GM19438 (cell line): ENCODE measurements around the gene COL25A1.
"Not testable (repeated sequence)": the region's sequence is repeated elsewhere in the genome, so short reads cannot be mapped to it uniquely, and the experiment has no call there.

ENCODE experiments used
- ATAC-seq: cut with Tn5 transposase; IDR thresholded peaks from one replicate; pipeline ENCODE4 v1.9.1; 2021; ENCODE audit warnings: low read depth; ENCODE audit not compliant: unreplicated experiment

COL25A1 gene

DNA sequence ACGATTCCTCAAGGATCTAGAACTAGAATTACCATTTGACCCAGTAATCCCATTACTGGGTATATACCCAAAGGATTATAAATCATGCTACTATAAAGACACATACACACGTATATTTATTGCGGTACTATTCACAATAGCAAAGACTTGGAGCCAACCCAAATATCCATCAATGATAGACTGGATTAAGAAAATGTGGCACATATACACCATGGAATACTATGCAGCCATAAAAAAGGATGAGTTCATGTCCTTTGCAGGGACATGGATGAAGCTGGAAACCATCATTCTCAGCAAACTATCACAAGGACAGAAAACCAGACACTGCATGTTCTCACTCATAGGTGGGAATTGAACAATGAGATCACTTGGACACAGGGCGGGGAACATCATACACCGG, 368.5 kb downstream of the COL25A1 start:
- ATAC-seq: not testable (repeated sequence)

DNA sequence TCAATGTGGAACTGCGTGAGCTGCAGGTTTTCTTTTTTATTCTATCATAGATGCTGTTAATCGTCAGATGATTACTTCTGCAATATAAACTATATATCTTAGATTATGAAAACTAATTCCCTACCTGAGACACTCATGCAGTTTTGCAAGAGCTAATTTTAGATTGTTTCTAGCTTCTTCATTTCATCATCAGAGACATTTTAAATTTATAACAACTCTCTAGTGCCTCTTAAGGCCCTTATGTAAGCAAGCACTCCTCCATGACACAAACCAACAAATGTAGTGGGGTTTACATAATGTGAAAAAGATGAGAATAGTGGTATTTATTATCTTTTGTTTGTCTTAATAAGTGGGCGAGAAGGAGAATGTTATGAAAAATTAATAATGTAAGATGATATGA, 369.4 kb downstream of the COL25A1 start:
- no peak for ATAC-seq

DNA sequence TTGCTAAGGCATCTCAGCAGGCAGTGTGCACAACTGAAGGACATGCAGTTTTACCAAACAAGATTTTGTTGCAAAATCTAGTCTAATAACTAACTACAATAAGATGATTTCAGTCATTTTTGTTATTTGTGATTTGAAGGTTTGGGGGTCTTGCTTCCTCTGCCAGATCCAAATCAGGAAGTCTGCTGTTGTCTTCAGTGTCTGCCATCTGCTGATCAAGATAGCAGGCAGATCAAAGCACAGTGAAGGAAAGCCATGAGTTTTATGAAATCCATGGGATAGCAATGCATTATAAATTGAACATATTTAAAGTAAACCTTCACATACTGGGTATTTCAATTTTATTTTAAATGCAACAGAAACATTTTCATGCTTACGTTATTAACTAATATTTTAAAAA, 370.5 kb downstream of the COL25A1 start:
- no peak for ATAC-seq

DNA sequence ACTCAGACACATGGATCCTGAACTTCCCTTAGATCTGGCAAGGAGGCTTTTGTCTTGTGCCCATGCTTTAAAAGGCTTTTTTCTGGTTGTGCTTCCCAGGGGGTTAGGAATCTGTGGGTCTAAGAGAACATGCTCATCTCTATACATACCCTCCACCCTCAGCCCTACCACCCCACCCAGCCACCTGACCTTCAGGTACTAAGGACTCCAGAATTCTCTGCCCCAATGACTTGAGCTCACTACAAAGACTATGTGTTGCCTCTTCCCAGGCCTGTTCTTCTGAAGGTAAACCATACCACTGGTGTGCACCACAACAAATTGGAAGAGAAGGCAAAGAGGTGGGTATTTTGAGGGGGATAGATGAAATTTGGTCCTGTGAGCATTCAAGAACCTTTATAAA, 372.3 kb downstream of the COL25A1 start:
- ATAC-seq: no peak

DNA sequence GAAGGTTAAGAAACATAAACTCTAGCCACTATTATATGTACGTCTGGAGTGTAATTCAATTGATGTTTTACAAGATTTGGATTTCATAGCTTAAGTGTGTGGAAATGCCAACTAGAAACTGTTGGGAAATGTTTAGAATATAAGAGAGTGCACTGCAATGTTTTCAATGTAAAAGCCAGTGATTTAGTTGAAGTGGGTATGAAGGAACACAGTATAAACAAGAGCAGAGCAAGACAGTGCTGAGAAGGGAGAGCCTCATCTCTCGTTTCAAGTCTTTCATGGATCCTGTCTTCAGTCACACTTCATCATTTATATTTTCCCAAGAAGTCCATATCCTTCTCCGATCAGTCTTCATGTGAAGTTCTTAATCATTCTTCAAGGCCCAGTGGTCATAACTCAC, 375.7 kb downstream of the COL25A1 start:
- no peak for ATAC-seq

DNA sequence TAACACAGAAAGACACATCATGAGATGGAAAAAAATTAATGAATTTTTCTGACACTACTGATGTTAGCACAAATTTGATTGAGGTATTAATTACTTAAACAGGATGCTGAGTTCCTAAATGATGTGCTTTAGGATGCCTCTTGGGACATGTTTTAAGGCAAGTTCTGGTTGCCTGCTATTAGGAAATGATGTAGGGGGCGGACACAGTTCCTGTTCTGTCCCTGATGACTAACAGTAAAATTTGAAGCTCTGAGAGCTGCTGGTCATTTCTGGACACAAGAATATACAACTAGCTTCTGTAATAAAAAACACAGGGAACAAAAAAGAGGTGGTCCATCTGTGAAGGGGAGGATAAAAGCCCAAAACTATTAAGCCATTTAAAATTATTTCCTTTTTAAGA, 376.4 kb downstream of the COL25A1 start:
- no peak for ATAC-seq

DNA sequence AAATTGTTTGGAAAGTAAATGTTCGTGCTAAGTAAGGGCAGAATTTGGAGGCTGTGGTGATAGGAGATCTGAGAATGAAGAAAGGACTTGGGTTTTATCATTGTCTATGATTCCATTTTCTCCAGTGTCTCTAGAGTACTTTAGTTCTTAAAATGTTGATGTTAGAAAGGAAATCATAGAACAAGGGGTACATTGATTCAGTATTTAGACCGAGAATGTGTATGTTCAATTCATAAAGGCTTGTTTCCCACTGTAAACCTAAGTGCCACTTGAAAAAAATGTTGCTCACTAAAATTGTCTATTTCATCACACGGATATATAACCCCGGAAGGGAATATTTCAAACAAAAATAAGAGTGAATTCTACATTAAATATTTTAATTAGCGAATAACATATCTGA, 380.3 kb downstream of the COL25A1 start:
- no peak for ATAC-seq

DNA sequence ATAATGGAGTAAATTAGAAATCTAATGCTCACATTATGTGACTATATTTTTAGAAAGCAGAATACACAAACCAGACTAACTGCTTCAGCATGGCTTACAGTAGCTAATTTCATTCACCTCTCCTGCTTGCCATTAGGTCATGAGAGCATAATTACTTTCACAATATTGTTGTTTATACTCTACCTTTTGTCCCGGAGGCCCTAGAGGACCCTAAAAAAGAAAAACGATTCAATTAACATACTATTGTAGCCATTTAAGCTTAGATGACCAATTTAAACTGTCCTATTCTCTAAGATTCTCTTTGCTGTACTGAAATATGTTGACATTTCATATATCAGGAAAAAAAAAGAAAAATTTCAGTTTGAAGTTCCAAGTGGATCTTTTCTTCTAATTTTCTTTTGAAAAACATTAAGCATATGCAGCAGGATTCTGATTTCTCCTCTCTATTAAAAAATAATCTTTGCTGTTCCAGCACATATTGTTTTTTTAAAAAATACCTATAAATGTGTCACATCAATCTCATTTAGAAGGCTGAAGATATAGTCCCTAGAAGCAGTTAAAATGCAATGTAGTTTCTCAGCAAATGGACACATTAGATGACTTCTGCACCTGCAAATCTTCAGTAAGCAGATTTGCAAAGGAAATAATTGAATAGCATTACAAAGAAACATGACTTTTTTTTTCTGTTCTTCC, 381.9 kb downstream of the COL25A1 start:
- ATAC-seq: no peak

DNA sequence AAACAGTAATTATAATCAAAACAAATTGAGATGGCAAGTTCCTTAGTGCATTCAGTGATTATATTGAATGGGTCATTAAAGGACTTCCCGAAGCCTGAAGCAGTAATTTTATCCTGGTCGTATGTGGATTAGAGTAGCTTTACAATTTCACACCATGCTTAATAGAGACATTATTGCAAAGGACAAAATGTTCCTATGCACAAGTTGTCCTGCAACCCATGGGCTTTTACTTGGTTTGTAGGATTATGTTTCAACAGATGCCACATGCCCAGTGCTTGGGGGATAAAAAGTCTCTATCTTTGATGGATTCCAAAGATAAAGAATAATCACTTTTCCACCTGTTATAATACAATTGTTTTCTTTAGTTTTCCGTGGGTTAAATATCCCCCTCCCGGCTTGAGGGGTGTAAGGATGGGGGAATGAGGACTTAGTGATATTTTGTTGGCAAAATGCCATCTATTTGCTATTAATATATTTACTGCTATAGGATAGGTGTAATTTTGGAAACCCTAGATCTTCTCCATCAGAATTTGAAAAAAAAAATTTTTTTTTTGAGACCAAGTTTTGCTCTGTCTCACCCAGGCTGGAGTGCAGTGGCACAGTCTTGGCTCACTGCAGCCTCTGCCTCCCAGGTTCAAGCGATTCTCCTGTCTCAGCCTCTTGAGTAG, 383.1 kb downstream of the COL25A1 start:
- ATAC-seq: no peak

DNA sequence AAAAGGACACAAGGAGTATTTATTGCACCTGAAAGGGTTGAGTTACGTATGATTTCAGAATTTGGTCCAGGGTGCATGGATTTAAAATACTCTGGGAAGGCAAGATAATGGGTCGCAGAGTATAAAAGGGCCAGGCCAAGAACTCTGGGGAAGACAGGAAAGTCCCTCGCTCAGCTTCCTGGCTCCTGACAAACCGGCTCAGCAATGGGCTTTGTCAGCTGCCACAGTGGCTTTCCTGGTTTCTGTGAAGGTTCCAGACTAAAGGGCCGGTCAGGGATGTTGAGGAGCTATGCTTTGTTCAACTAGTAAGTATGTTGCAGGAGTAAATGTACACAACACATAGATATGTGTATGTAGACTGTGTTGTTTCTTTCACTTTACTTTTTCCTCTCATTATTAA, 385.2 kb downstream of the COL25A1 start:
- ATAC-seq: no peak

DNA sequence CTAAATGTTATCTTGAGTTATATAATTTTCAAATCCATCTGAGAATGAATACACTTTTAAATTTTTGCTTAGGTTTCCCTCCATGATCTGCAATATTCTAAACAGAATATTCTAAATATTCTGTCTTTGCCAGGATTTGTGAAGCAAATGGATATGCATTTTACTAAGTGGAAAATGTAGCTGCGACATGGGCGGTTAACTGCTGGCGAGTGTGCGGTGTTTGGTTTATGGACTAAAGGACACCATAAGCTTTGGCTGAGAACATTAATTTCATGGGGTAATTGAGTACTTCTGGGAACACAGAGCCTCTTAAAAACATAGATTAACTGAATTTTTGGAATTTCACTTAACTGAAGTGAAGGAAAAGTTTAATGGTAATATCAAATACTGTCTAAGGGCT, 385.8 kb downstream of the COL25A1 start:
- ATAC-seq: no peak

DNA sequence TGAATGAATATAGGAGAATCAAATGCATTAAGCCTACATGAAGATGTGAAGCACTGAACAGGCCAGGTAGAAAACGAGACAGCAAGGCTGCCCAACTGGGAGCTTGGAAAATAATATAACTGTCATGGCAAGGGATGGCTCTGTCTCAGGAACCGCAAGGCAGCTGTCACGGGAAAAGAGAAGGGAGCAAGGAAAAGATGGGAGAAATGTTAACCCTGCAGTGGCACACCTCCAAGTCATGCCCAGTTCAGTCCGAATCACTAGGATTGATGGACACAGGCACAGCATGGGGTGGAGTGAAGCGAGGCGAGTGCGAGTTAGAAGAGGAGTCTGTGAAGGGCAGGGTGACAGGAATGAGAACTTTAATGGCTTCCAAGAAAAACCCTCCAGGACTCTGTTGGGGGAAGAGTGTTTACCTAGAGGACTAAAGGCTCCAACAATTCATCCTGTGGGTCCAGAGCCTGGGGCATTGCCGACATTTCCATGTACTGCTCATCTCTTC, 395.5 kb downstream of the COL25A1 start:
- ATAC-seq: no peak

DNA sequence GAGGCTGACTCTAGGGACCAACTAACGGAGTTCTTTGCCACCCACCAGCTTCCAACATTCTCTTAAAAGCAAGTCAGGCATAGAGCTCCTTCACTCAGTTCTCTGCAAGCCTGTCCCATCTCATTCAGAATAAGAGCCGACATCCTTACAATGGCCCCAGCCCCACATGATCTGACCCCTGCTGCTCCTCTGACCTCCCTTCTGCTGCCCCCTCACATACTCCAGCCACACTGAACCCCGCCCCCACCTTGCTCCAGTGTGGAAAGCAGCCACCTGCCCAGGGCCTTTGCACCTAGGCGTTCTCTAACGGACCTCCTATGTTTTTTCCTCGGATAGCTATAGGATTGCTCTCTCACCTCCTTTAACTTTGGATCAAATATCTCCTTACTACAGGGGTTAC, 396.5 kb downstream of the COL25A1 start:
- ATAC-seq: no peak

DNA sequence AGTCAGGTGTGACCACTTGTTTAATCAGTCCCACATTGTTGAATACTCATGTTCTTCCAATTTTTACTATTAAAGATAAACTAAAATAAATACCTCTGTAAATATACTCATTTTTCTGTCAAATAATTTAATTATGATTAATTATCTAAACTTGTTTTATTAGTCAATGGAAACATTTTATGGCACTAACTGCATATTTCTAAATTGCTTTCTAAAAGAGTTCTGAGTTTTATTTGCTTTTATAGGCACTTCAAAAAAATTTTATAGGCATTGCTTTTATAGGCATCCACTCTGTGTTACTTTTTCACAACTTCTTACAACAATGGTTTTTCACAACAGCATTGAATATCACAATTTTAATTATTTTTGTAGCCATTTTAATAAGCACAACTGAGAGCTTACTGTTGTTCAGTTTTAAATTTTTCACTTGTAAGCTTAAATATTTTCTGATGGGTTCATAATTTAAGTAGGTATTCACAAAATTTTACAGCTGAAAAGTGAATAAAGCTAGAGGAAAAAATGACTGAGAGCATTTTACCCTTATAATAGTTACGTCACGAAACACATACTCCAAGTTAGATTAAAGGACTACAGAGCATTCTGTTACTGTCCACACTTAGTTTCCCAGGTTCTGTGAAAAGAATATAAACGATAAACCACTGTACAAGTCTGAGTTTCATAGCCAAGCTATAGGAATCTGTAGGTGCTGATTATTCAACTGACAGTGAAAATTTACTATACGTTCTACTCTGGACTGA, 398.8 kb downstream of the COL25A1 start:
- ATAC-seq: no peak

DNA sequence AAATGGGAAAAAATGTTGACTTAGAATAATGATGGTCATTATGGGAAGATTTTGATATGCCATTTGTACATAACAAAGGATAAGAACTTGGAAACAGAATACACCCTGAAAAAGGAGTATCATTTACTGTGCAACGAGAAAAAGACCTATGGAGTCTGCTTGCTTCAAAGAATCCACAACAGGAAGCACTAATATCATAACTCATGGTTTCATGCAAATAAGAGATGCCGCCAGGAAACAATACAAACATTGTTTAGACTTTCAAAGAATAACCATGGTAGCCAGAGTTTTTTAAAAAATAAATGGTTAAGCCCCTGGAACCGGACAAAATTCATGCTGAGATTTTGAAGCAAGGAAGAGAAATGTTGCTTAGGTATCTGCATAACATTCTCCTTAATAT, 399.7 kb downstream of the COL25A1 start:
- ATAC-seq: peak; percentile 81

DNA sequence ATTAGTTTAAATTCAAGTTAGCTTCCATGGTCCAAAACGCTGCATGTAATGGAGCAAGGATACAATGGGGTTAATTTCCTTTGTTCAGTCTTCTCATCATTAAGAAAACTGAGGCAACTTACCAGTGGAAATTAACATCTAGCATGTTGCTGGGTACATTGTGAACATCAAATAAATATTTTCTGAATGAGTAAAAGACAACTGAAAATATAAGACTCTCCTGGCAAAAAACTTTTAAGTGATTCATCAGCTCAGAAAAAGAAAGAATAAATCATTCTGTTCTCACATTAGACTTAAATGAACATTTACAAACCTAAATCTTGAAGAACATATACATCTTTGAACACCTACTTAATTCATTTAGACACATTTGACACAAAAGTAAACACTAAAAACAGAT, 401.2 kb downstream of the COL25A1 start:
- no peak for ATAC-seq

DNA sequence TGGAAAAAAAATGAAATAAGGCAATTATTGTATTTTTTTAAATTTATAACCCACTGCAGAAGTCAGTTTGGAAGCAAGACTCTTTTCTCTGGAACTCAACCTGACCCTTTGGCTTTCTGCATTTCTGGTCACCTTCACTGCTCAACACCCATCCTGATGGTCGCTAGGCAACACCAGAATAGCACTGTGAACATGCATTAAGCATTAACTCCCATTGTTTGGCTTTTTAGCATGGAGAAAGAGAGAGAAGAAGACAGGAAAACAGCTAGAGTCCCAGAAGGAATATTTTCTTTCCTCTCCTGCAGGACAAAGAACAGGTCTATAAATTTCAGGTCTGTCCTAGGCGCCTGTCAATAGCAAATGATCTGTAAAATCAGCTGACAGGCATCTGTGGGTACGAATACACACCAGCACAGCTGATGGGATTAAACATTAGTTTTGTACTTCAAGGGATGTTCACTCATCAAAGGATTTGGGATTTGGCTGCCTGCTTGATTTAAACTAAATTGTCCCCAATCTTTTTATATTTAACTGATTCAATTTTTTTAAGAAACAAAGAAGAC, 402.4 kb downstream of the COL25A1 start:
- ATAC-seq: no peak

DNA sequence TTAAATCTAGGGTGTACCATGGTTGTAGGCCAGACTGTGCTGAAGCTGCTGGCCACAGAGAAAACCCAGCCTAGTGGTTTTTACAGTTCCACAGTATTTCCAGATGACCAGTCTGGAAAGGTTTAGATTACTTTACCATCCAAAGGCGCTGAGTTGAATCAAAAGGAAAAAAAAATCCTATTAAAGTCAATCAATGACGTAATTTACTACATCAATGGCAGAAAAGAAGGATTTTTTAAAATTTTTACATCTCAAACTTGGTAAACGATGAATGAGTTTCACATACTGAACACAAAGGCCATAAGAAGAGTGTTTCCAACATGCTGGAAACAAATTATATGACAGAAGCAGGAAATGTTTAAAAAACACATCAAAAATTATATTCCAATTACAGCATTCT, 409.0 kb downstream of the COL25A1 start:
- ATAC-seq: no peak

DNA sequence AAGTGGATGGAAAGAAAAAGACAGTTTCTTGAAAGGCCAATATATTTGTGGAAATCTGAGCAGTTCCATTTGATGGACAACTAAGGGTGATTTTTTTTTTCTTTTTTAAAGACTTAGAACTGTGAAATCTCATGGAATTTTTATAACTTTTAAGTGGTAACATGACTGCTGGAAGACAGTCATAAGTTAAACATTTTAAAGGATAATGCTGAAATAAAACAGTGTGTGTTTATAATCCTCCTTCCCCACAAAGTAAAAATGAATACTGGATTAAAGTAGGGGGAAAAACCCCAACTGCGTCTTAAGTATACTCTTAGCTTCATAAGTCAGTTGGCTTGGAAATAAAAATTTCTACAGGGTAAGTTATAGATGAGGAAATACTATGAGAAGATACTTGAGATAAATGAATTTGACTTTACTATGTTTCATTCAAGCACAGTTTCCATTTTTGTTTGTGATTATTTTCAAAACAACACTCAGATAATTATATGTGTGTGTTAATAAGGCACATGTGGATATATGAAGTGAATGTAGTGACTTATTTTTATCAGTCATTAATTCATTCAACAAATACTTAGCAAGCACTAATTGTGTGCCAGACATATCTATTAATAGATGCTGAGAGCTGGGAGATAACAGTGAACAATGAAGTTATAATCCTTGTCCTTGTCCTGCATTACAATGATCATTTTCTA, 410.4 kb downstream of the COL25A1 start:
- no peak for ATAC-seq

DNA sequence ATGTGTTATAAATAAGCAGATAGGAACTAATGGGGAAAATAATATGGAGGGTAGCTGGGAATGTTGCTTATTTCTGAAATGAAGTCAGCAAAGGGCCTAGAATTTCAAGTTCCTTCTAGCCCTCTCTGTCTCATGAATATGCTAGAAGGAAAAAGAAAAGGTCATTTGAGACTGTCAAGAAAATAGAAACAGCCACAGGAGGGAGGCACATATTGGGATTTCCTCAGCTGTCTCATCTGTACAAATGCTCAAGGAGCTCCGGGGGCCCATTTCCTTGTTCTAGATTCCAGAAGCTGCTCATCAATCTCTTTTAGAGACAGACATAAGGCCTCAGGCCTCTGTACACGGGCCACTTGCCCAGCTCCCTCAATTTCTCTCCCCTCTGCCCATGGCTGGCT, 412.0 kb downstream of the COL25A1 start:
- ATAC-seq: no peak
